Measurements from ENCODE around the gene CEP83. TPM values are rescaled to one million over a fixed set of nuclear protein-coding genes. Genes with fewer than 3 reads are reported as not detected.

The CEP83 gene
- total RNA-seq, 3 donors from 2014 or later, result 13.3 to 30.0 (median 23.3) TPM

DNA sequence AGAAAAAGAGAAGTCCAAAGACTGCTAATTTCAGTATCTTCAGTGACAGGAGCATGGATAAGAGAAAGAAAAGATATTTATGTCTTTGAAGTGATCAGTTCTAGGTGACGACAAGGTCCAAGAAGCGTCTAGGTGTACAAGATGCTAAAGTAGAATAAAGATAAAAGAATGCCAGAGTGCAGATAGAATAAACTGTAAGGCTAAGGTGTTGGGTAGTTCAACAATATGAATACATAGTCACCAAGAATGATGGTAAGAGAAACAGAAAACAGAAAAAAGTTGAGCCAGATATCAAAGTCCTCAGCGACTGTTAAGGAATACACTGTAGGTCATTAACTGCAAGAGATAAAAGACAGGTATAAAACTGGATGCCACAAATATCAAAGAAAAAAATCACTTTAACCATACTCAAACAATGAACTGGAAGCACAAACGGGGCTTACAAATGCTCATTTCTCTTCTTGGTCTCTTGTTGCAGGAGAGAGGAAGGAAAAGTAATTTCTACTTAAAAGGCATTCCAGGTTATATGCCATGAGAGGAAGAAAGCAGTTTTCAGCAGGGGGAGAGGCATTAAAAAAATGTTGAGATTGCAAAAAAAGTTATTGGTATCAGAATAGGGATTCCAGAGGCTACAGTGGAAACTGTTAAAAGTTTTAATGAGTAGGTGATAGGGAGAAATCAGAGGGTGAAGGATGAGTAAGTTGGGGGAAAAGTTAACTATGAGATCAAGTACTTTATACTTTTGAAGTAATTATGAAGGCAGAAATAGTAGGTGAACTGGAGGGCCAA lies 121.5 kb downstream of the CEP83 start:
- Histone ChIP-seq H3K4me1 (no peaks in the 10 kb centered on the region), H3K4me3 (no peak overlapping the region), H3K9me3 (no peaks in the 10 kb centered on the region), H3K36me3 (no peaks in the 10 kb centered on the region), H3K27me3 (no peaks in the 10 kb centered on the region), H3K27ac (no peak overlapping the region)
- no peak for TF ChIP-seq POLR2AphosphoS5 (IDR thresholded peaks at IDR 0.05)
- TF ChIP-seq, protein P1, sequence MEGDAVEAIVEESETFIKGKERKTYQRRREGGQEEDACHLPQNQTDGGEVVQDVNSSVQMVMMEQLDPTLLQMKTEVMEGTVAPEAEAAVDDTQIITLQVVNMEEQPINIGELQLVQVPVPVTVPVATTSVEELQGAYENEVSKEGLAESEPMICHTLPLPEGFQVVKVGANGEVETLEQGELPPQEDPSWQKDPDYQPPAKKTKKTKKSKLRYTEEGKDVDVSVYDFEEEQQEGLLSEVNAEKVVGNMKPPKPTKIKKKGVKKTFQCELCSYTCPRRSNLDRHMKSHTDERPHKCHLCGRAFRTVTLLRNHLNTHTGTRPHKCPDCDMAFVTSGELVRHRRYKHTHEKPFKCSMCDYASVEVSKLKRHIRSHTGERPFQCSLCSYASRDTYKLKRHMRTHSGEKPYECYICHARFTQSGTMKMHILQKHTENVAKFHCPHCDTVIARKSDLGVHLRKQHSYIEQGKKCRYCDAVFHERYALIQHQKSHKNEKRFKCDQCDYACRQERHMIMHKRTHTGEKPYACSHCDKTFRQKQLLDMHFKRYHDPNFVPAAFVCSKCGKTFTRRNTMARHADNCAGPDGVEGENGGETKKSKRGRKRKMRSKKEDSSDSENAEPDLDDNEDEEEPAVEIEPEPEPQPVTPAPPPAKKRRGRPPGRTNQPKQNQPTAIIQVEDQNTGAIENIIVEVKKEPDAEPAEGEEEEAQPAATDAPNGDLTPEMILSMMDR (IDR thresholded peaks at IDR 0.05), result no peak
- no peak for TF ChIP-seq POLR2A (IDR thresholded peaks at IDR 0.05)
- intact Hi-C loops (cut with DNase I; ENCODE audit: low total_unique reads), result no loop called here
- DNase-seq (ENCODE audit: low spot score in 2 of 2), result no peak

DNA sequence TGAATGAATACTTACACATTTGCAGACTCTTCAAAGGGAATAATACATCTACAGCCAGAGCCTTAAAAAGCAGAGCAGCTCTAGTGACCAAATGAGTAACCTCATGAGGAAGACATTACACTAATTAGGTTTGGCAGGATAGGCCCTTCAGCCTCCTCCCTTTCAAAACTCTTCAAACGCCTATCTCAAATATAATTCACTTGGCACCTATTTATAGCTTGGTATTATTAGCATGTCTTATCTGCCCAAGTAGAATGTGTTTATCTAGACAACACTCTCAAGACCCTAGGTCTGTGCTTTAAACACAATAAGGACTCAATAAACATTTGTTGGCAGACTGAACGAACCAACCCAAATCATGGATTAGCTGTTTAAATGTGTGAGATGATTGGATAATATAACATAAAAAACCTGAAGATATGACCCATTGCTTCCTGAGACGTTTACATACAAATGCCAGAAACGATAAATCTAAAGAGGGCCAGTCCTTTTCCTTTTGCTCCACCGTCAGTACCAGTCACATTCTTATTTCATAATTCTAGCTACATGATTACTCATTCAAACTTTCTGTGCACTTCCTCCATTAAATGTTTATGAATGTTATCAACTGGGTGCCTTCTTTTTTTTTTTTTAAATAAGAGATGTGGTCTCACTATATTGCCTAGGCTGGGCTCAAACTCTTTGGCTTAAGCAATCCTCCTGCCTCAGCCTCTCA lies 123.3 kb downstream of the CEP83 start:
- TF ChIP-seq, protein P1 (IDR thresholded peaks at IDR 0.05), result no peak
- TF ChIP-seq POLR2AphosphoS5 (IDR thresholded peaks at IDR 0.05) (no peak), POLR2A (IDR thresholded peaks at IDR 0.05) (no peak)
- Histone ChIP-seq H3K4me1 (no peaks in the 10 kb centered on the region), H3K9me3 (no peaks in the 10 kb centered on the region), H3K27me3 (no peaks in the 10 kb centered on the region), H3K4me3 (no peak overlapping the region), H3K36me3 (no peaks in the 10 kb centered on the region), H3K27ac (no peak overlapping the region)
- no peak for DNase-seq (ENCODE audit: low spot score in 2 of 2)
- intact Hi-C loops (cut with DNase I; ENCODE audit: low total_unique reads), result no loop called here

DNA sequence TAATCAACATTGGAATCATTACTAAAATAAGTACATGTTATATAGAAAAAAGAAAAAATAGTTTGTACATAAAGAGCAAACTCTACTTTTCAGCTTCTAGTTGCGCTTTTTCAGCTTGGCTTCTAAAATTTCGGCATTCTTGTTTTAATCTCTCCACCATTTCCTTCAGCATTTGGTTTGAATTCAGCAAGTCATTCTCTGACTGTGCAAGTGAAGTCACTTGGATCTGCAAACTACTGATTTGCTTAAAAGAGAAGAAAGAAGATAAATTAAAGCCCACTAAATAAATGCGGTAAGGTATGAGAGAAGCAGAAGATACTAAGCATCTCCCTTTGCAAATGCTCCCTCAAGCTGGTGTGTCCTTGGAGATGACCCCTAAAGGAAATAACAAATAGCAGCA lies 126.3 kb downstream of the CEP83 start:
- no peak for DNase-seq (ENCODE audit: low spot score in 2 of 2)
- H3K9me3 ChIP-seq, result no peaks in the 10 kb centered on the region
- intact Hi-C loops (cut with DNase I; ENCODE audit: low total_unique reads), result no loop called here

DNA sequence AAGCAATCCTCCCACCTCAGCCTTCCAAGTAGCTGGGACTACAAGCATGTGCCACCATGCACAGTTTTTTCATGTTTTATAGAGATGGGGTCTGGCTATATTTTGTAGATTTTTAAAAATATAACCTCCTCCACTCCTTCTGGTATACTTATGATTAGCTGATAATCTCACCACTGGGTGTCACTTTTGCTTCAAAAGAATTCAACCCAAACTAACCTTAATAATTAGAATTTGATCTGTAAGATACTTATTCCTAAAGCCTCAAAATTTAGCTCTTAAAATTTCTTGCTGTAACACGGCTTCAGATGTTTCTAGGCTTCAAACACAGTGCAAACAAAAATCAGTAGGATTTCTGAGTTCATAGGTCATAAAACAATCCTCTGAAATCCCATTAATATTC lies 130.3 kb downstream of the CEP83 start:
- Histone ChIP-seq H3K36me3 (no peaks in the 10 kb centered on the region), H3K4me3 (no peak overlapping the region), H3K27me3 (no peaks in the 10 kb centered on the region), H3K9me3 (no peaks in the 10 kb centered on the region), H3K4me1 (no peaks in the 10 kb centered on the region), H3K27ac (no peak overlapping the region)
- TF ChIP-seq, protein P1 (IDR thresholded peaks at IDR 0.05), result no peak
- TF ChIP-seq POLR2A (IDR thresholded peaks at IDR 0.05) (no peak), POLR2AphosphoS5 (IDR thresholded peaks at IDR 0.05) (no peak)
- intact Hi-C loops (cut with DNase I; ENCODE audit: low total_unique reads), result no loop called here
- no peak for DNase-seq (ENCODE audit: low spot score in 2 of 2)

More for the DNA sequence above, 126.3 kb downstream of the CEP83 start:
- Histone ChIP-seq H3K4me1 (no peaks in the 10 kb centered on the region), H3K27me3 (no peaks in the 10 kb centered on the region), H3K36me3 (no peaks in the 10 kb centered on the region), H3K4me3 (no peak overlapping the region), H3K27ac (no peak overlapping the region)
- TF ChIP-seq POLR2AphosphoS5 (IDR thresholded peaks at IDR 0.05) (no peak), POLR2A (IDR thresholded peaks at IDR 0.05) (no peak)

DNA sequence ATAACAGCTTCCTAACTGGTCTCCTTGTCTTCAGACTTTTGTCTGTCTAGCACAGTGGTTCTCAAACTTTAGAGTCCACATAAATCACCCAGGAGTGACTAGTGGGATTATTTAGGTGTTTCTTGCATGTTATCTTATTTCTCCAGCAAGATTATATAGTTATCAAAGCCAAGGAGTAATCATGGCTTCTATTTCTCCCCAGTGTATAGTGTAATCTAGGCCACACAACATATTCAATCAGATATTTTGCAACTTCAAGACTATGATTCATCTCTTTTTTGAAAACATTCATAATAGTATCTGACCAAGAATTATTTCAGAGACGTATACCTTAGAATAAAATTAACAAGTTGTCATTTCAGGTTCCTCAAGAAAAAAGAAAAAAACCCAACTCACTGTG lies 131.9 kb downstream of the CEP83 start:
- no peaks in the 10 kb centered on the region for H3K36me3 ChIP-seq
- no peak for TF ChIP-seq POLR2A (IDR thresholded peaks at IDR 0.05)
- TF ChIP-seq, protein P1 (IDR thresholded peaks at IDR 0.05), result no peak
- TF ChIP-seq POLR2AphosphoS5 (IDR thresholded peaks at IDR 0.05), result no peak
- H3K9me3 ChIP-seq, result no peaks in the 10 kb centered on the region
- intact Hi-C loops (cut with DNase I; ENCODE audit: low total_unique reads), result no loop called here
- no peak overlapping the region for H3K27ac ChIP-seq
- no peaks in the 10 kb centered on the region for H3K27me3 ChIP-seq
- no peak overlapping the region for H3K4me3 ChIP-seq
- no peaks in the 10 kb centered on the region for H3K4me1 ChIP-seq
- no peak for DNase-seq (ENCODE audit: low spot score in 2 of 2)
